Right renal cortex interstitium (tissue), 3 donors: ENCODE measurements around the gene ZBTB11. TPM values are rescaled to one million over a fixed set of nuclear protein-coding genes. Genes with fewer than 3 reads are reported as not detected.
"Not testable (repeated sequence)": the region's sequence is repeated elsewhere in the genome, so short reads cannot be mapped to it uniquely, and the experiment has no call there.

Experiments
- DNase-seq, 3 donors: peaks; one replicate each; pipeline ENCODE4 v3.0.0-alpha.2; 2013; ENCODE audit warnings: low read depth in 3 of 3, low spot score in 2 of 3
- polyA plus RNA-seq, 3 donors: library from polyadenylated mRNA; unstranded; fragments of 120-200 nt; gene quantifications; one replicate each; pipeline ENCODE4 v1.2.1, GENCODE V29; 2013; ENCODE audit not compliant: insufficient read length in 3 of 3

The ZBTB11 gene
- polyA plus RNA-seq, 3 donors = 22.1 to 25.0 (median 22.2) TPM

GRCh38 chr3:101646726-101647125, 30.2 kb downstream of the ZBTB11 start:
- DNase-seq = no peak

GRCh38 chr3:101643861-101644613, 32.9 kb downstream of the ZBTB11 start:
- no peak for DNase-seq

GRCh38 chr3:101643009-101643844, 33.7 kb downstream of the ZBTB11 start:
- DNase-seq = no peak

- DNase-seq = no peak
Measured at GRCh38 chr3:101642441-101642840, 34.5 kb downstream of the ZBTB11 start.

GRCh38 chr3:101641397-101642115, 35.4 kb downstream of the ZBTB11 start:
- not testable (repeated sequence) for DNase-seq

GRCh38 chr3:101640256-101640655, 36.7 kb downstream of the ZBTB11 start:
- no peak for DNase-seq

- DNase-seq = no peak
Measured at GRCh38 chr3:101639280-101639963, 37.5 kb downstream of the ZBTB11 start.

GRCh38 chr3:101638261-101638745, 38.6 kb downstream of the ZBTB11 start:
- DNase-seq = no peak

GRCh38 chr3:101637451-101637850, 39.5 kb downstream of the ZBTB11 start:
- no peak for DNase-seq

GRCh38 chr3:101635954-101636798, 40.8 kb downstream of the ZBTB11 start:
- peak in 2 of 3 donors; percentile 2 to 16 for DNase-seq

GRCh38 chr3:101635345-101635744, 41.6 kb downstream of the ZBTB11 start:
- no peak for DNase-seq

- DNase-seq = no peak
Measured at GRCh38 chr3:101634591-101635196, 42.2 kb downstream of the ZBTB11 start.

GRCh38 chr3:101633186-101633585, 43.7 kb downstream of the ZBTB11 start:
- no peak for DNase-seq

GRCh38 chr3:101632586-101632985, 44.3 kb downstream of the ZBTB11 start:
- DNase-seq = no peak

GRCh38 chr3:101631959-101632358, 45.0 kb downstream of the ZBTB11 start:
- DNase-seq = not testable (repeated sequence)

GRCh38 chr3:101631098-101631796, 45.7 kb downstream of the ZBTB11 start:
- no peak for DNase-seq

GRCh38 chr3:101629219-101629618, 47.7 kb downstream of the ZBTB11 start:
- no peak for DNase-seq

GRCh38 chr3:101625879-101626278, 51.1 kb downstream of the ZBTB11 start:
- no peak for DNase-seq
